ENCODE measurements around the gene STARD3. TPM values are rescaled to one million over a fixed set of nuclear protein-coding genes. Genes with fewer than 3 reads are reported as not detected.
A peak's percentile ranks its signal among the peaks of the same experiment; 100 is the strongest.

Gene STARD3
- total and polyA plus RNA-seq, 2 of the 13 experiments (the other 11 are each of a cell fraction or from before 2014, with no cell fraction given), result 34.6 to 100 TPM

GRCh38 chr17:39671651-39672521, 34.9 kb downstream of the STARD3 start (continued):
- peak; percentile 50; the same call in 1 of the 2 replicates for TF ChIP-seq HDAC1 (CRISPR knock-in tag; IDR thresholded peaks at IDR 0.05)
- TF ChIP-seq THAP8 (CRISPR knock-in tag; IDR thresholded peaks at IDR 0.05; ENCODE audit: borderline replicate concordance), result no peak
- TF ChIP-seq DNMT3B (CRISPR knock-in tag; conservative IDR thresholded peaks at IDR 0.05), result 0 out of 2 replicates have a peak, but pooled peaks have one; percentile 56
- TF ChIP-seq ARNT2 (CRISPR knock-in tag; IDR thresholded peaks at IDR 0.05; ENCODE audit: low read depth), result peak; percentile 73; the same call in 1 of the 2 replicates
- TF ChIP-seq ZNF691 (CRISPR knock-in tag; IDR thresholded peaks at IDR 0.05; ENCODE audit: borderline replicate concordance, low read depth), result peak; percentile 91; the same call in 1 of the 2 replicates
- TF ChIP-seq PAXIP1 (CRISPR knock-in tag; conservative IDR thresholded peaks at IDR 0.05), result peak; percentile 62; the same call in 1 of the 2 replicates
- no peak for TF ChIP-seq DMAP1 (CRISPR knock-in tag; IDR thresholded peaks at IDR 0.05)
- TF ChIP-seq ZNF589 (CRISPR knock-in tag; conservative IDR thresholded peaks at IDR 0.05), result 0 out of 2 replicates have a peak, but pooled peaks have one; percentile 25
- peak; percentile 63 for TF ChIP-seq ZNF407 (CRISPR knock-in tag; IDR thresholded peaks at IDR 0.05; ENCODE audit: not compliant biosample characterization)
- 0 out of 2 replicates have a peak, but pooled peaks have one; percentile 61 for TF ChIP-seq ZNF263 (CRISPR knock-in tag; IDR thresholded peaks at IDR 0.05)
- TF ChIP-seq ISX (CRISPR knock-in tag; conservative IDR thresholded peaks at IDR 0.05), result no peak
- TF ChIP-seq MYC (CRISPR knock-in tag; IDR thresholded peaks at IDR 0.05; ENCODE audit: borderline replicate concordance), result peak; percentile 44; the same call in 1 of the 2 replicates
- 0 out of 2 replicates have a peak, but pooled peaks have one; percentile 45 for TF ChIP-seq ZNF335 (CRISPR knock-in tag; IDR thresholded peaks at IDR 0.05)
- no peak for TF ChIP-seq ZNF552 (CRISPR knock-in tag; IDR thresholded peaks at IDR 0.05; ENCODE audit: borderline replicate concordance)

Data from HepG2 (cell line).